Esophagus mucosa (tissue), 1 donor: Measurements from ENCODE around the gene ASCL5. TPM values are rescaled to one million over a fixed set of nuclear protein-coding genes. Genes with fewer than 3 reads are reported as not detected.

Source experiments
- ATAC-seq: fragments of 200-7000 bp; cut with Tn5 transposase; one replicate; pipeline ENCODE4 v1.9.1; 2020
- total RNA-seq: library from RNA; stranded (reverse); gene quantifications from one replicate; pipeline ENCODE4 v1.2.4, GENCODE V29; 2023
- donor health status: DM: yes; HTN: yes; CAD: no.

Gene ASCL5
- total RNA-seq, 1 donor from 2014 or later = not detected

DNA sequence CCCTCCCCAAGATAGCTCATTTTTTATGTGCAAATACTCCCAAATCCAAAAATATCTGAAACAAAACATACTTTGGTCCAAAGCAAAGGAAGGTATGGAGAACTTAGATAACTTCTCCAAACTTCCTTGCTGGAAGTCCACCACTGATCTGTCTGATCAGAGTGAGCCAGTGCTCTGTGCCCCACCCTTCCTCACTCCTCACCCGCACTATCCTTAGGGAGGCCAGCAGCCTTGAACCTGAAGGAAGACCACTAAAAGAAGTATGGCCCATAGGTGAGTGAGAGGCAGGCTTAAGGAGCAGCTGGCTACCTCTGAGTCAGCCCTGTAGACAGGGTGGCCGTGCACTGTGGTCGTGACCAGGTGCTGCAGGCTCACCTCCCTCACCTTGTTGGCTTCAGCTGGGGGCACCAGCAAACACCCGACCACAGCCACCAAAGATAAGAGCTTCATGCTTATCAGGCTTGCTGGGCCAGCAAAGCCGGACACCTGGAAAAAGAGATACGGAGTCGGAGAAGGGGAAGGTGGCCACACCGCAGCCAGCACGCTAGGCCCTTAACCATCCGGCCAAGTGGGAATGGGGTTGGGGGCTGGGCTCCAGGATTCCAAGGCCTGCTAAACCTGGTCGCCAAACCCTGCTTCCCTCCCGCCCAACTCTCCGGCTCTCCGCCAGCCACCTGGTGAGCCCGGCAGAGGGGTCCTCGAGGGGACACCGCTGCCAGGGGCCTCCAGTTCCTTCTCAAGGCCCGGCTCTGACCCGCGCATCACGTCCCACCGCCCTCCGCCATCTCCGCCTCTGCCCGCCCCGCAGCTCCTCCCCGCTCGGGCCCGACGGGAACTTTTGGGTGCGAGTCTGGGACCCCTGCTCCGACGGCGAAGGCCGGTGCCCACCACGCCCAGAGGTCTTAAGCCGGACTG, 26.7 kb upstream of the ASCL5 start:
- ATAC-seq = peak; percentile 69

- no peak for ATAC-seq
Observed at GRCh38 chr1:201149400-201149799, 22.4 kb upstream of the ASCL5 start.

DNA sequence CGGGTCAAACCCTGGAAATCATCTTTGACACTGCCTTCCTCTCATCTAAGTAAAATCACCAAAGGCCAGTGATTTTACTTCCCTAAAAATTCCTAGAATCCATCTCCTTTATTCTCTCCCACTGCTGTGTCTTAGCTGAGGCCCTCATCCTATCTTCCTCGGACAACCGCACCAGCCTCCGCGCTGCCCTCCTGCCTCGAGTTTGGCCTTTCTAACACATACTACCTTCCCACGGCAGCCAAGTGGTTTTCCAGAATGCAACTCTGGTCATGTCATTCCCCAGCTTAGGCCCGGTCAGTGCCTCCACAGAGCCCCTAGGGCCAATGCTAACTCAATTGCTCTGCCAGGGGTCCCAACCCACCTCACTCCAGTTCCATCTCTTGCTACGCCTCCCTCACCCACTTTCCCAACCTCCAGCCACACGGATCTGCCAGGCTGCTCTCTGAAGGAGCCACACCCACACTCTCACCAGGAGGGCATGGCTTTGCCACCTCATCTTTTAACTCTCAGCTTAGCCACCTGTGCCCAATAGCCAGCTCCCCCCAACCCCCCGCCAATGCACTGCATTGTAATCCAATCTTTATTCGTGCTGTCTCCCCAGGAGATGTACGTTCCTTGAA, 20.5 kb upstream of the ASCL5 start:
- no peak for ATAC-seq

- no peak for ATAC-seq
Observed at GRCh38 chr1:201146626-201147390, 19.8 kb upstream of the ASCL5 start.

- ATAC-seq = no peak
Observed at GRCh38 chr1:201145816-201146215, 18.8 kb upstream of the ASCL5 start.

DNA sequence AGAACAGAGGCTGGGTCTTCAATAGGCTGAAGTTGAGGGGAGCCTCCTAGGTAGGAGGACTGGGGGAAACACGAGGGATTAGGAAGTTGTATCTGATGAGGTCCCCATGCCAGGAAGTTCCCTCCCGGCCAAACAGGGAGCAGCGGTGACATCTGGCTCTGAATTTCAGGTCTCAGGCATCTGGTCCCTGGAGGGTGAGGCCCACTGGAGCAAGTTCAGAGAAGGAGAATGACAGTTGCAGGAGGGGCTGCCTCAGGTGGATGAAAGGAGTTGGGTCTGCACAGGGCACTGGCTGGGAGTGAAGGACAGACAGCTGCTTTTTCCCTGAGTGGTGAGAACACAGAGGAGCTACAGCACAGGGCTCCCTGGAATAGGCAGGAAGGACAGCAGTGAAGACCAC, 18.1 kb upstream of the ASCL5 start:
- ATAC-seq = no peak

DNA sequence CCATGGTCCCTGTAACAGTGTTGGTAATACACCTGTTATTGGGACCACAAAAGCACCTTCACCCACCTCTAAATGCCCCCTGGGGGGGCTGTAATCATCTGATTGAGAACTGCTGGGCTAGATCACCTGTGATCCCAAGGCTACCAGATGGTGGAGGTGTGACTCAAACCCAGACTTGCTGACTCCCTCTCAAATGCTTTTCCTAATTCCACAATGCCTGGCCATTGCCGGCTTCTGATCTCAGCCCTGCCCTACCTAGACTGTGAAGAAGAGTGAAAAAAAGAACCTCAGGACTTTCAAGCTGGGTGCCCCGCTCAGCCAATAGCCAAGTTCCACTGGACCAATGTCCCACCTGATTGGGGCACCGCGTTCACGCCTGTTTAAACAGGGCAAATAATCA, 17.7 kb upstream of the ASCL5 start:
- ATAC-seq = no peak

- ATAC-seq = no peak
Observed at GRCh38 chr1:201143726-201144635, 17.0 kb upstream of the ASCL5 start.

GRCh38 chr1:201142849-201143725, 16.1 kb upstream of the ASCL5 start:
- ATAC-seq = no peak

GRCh38 chr1:201142011-201142848, 15.2 kb upstream of the ASCL5 start:
- no peak for ATAC-seq

DNA sequence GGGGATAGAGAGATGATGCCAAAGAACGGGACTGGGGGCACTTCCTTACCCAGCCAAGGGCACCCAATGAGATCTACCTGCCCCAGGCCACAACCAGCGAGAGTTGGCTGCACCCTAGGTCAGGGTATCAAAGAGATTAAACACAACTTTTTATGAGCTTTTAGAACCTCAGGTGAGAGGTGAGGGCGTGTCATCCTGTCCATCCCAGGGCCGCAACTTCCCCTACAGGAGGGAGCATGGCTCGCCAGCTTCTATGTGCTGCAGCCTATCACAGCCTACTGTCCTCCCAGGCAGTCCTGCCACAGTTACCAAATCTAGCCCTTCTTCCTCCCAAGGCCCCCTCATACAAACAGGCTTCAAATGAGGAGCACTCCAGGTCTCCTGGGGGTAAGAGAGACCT, 14.4 kb upstream of the ASCL5 start:
- ATAC-seq = no peak

GRCh38 chr1:201140941-201141260, 13.9 kb upstream of the ASCL5 start:
- no peak for ATAC-seq

DNA sequence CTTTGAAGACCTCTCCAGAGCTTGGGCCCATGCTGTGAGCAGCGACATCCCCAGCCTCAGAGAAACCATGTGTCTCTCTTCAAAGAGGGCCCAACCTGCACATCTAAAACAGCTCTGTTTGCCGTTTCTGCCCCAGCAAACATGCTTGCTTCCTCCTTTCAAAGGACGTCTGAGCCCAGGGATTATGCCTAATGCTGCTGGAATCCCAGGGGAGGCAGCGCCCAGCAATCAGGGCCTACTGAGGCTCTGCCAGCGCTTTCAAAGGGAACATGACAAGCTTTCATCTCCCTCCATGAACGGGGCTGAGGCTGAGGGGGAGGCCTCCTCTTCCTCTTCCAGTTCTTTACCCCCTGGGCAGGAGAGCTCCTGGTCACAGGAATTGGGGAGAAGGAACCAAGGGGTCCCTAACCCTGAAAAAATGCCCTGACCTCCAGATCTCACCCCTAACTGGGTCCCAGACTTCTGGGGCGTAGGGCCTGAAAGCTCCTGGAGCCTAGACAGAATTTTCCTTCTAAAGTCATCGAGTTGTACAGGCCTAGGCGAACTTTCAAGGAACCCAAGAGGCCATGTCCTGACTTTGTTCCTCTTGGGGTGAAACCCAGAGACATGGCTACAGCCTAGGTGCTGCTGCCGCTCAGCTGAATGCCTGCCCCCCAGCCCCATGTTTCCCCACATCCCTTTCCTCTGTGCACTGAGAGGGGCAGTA, 13.4 kb upstream of the ASCL5 start:
- no peak for ATAC-seq

GRCh38 chr1:201139756-201140155, 12.8 kb upstream of the ASCL5 start:
- no peak for ATAC-seq

- ATAC-seq = no peak
Observed at GRCh38 chr1:201139306-201139705, 12.3 kb upstream of the ASCL5 start.

DNA sequence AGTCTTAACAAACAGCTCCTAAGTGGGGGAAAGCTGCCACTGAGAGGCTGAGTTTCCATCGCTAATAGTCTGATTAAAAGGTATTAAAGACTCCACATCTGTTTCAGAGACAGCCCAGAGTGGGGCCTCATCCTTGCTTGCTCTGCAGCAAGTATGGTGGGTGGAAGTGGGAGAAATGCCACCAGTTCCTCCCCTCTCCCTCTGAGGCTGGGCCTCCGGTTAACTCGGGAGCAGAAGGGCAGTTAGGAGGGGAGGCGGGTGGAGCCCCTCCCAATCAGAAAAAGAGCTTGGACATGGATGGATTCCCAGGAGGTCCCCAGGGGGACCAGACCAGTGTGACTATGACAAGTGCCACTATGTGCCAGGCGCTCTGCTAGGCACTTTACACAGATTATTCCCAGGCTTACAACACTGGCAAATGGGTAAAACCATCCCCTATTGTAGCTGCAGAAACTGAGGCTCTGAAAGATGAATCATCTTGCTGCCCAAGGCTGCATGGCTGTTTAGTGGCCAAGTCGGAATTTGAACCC, 11.4 kb upstream of the ASCL5 start:
- no peak for ATAC-seq

DNA sequence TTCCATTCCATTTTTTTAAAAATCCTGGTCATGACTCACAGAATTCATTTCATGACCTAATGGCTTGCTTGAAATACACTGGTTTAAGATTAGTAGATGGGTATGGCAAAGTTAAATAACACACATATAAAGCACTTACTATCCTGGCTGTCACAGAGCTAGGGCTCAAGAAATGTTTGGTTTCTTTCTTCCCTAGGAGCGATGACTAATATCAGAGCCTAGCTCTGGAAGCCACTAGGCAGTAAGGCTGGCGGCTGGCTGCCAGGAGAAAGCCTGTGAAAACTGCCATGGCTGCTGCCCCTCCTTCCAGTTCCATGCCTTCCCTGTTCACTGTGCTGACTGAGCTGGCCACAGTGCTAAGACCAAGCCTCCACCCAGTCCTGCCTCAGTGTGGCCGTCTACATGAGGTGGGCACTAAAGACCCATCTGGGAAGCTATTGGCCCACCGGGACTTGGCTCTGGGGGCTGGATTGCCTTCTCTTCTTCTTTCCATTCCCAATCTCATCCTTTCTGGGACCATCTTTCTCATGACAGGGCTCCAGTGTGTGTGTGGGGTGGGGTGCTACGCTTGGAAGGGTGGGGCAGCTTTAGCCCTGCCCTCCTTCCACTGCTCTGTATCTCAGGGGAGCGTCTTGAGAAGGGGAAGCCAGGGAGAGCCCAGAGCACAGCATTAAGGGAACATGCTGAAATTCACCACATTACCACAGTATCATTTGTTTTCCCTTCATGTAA, 10.8 kb upstream of the ASCL5 start:
- peak; percentile 89 for ATAC-seq

- no peak for ATAC-seq
Observed at GRCh38 chr1:201137024-201137392, 10.0 kb upstream of the ASCL5 start.
